M059J (cell line): ENCODE data around the gene SUPV3L1. TPM values are rescaled to one million over a fixed set of nuclear protein-coding genes. Genes with fewer than 3 reads are reported as not detected.
"Not testable (repeated sequence)": the region's sequence is repeated elsewhere in the genome, so short reads cannot be mapped to it uniquely, and the experiment has no call there.

Experiments used
- DNase-seq: peaks from one replicate; pipeline ENCODE4 v3.0.0-alpha.2; 2012; ENCODE audit warnings: low read depth
- total RNA-seq: library from RNA; depleted of rRNA; stranded (reverse); fragments of >200 nt; shearing (Covaris generic); gene quantifications from 2 replicates; pipeline ENCODE4 v1.2.3, GENCODE V29; 2014

SUPV3L1 gene
- total RNA-seq, 1 experiment from 2014 or later = 44.5 TPM

- DNase-seq = no peak
These were observed 50.1 kb downstream of the SUPV3L1 start for GRCh38 chr10:69230128-69230527.

- DNase-seq = peak; percentile 91
These were observed 52.2 kb downstream of the SUPV3L1 start for GRCh38 chr10:69232252-69232651.

- no peak for DNase-seq
These were observed 52.9 kb downstream of the SUPV3L1 start for GRCh38 chr10:69232736-69233480.

- DNase-seq = no peak
These were observed 54.4 kb downstream of the SUPV3L1 start for GRCh38 chr10:69234447-69234846.

GRCh38 chr10:69237528-69238159 is 57.6 kb downstream of the SUPV3L1 start:
- DNase-seq = peak; percentile 74

- no peak for DNase-seq
These were observed 59.1 kb downstream of the SUPV3L1 start for GRCh38 chr10:69239136-69239535.

- DNase-seq = peak; percentile 62
These were observed 59.9 kb downstream of the SUPV3L1 start for GRCh38 chr10:69239816-69240434.

- DNase-seq = no peak
These were observed 60.4 kb downstream of the SUPV3L1 start for GRCh38 chr10:69240455-69240854.

GRCh38 chr10:69241575-69241974 is 61.5 kb downstream of the SUPV3L1 start:
- DNase-seq = peak; percentile 85

- no peak for DNase-seq
These were observed 62.2 kb downstream of the SUPV3L1 start for GRCh38 chr10:69242040-69242851.

- DNase-seq = no peak
These were observed 62.8 kb downstream of the SUPV3L1 start for GRCh38 chr10:69242852-69243212.

GRCh38 chr10:69243817-69244216 is 63.8 kb downstream of the SUPV3L1 start:
- no peak for DNase-seq

- no peak for DNase-seq
These were observed 66.0 kb downstream of the SUPV3L1 start for GRCh38 chr10:69246036-69246435.

GRCh38 chr10:69246581-69247312 is 66.7 kb downstream of the SUPV3L1 start:
- DNase-seq = no peak

GRCh38 chr10:69247313-69247710 is 67.3 kb downstream of the SUPV3L1 start:
- no peak for DNase-seq

GRCh38 chr10:69248117-69248730 is 68.2 kb downstream of the SUPV3L1 start:
- DNase-seq = no peak

GRCh38 chr10:69250041-69250440 is 70.0 kb downstream of the SUPV3L1 start:
- DNase-seq = no peak

- DNase-seq = not testable (repeated sequence)
These were observed 71.4 kb downstream of the SUPV3L1 start for GRCh38 chr10:69251417-69251816.

GRCh38 chr10:69253171-69253570 is 73.1 kb downstream of the SUPV3L1 start:
- no peak for DNase-seq

GRCh38 chr10:69254877-69255276 is 74.8 kb downstream of the SUPV3L1 start:
- DNase-seq = no peak
